ENCODE measurements around the gene DMKN. TPM values are rescaled to one million over a fixed set of nuclear protein-coding genes. Genes with fewer than 3 reads are reported as not detected.

DMKN gene
- total and polyA plus RNA-seq, 9 of the 15 experiments (the other 6 are each of a cell fraction or from before 2014, with no cell fraction given): 0.36 to 0.53 TPM; not detected in 7

GRCh38 chr19:35540356-35540927, 27.0 kb upstream of the DMKN start (continued):
- TF ChIP-seq SNIP1 (IDR thresholded peaks at IDR 0.05; ENCODE audit: low read depth): no peak

- Histone ChIP-seq H3K4me2 (ENCODE audit: insufficient read depth, low read length) (no peak overlapping the region), H3K79me2 (ENCODE audit: control insufficient read depth, insufficient read depth, low read length) (peaks cover 16% of the 10 kb centered on the region), H3K9me3 (replicated peaks; ENCODE audit: control insufficient read depth, insufficient read depth, low read depth, low read length) (no peaks in the 10 kb centered on the region), H4K20me1 (replicated peaks; ENCODE audit: control insufficient read depth, insufficient read depth, low read length) (no peaks in the 10 kb centered on the region), H2AFZ (ENCODE audit: low read depth, low read length) (no peak overlapping the region), H3K27me3 (ENCODE audit: control insufficient read depth in 2 of 2, insufficient read depth in 2 of 2, low read length in 2 of 2) (peaks cover 0 to 9% of the 10 kb centered on the region in 2 experiments; a peak in 2 of 5 replicates), H3K36me3 (ENCODE audit: control insufficient read depth, insufficient read depth, low read length) (peaks cover 27% of the 10 kb centered on the region; the same call in 2 of the 3 replicates), H3K9ac (ENCODE audit: insufficient read depth in 1 of 2, low read depth in 2 of 2, low read length in 2 of 2) (no peak overlapping the region), H3K27ac (ENCODE audit: extremely low read depth, low read depth, low read length) (no peak overlapping the region), H3K9me1 (ENCODE audit: control insufficient read depth, insufficient read depth, low read length) (peaks cover 7% of the 10 kb centered on the region), H3K4me1 (replicated peaks in 1 of 2; ENCODE audit: control insufficient read depth in 2 of 2, insufficient read depth in 2 of 2, low read length in 2 of 2) (peaks cover 6 to 9% of the 10 kb centered on the region in 2 experiments; a peak in 4 of 5 replicates), H3K4me3 (no peak overlapping the region)
- ChIA-PET POLR2A (no interaction called here), CTCF (ENCODE audit: low intra/inter-chr PET ratio) (no interaction called here)
- TF ChIP-seq NUFIP1 (IDR thresholded peaks at IDR 0.05; ENCODE audit: partially characterized antibody) (no peak), E2F8 (IDR thresholded peaks at IDR 0.05; ENCODE audit: low read depth, partially characterized antibody) (no peak), DDX20 (tag; IDR thresholded peaks at IDR 0.05; ENCODE audit: low read depth) (no peak), CREM (IDR thresholded peaks at IDR 0.05; ENCODE audit: low read depth) (no peak), NR2C2 (CRISPR knock-in tag; IDR thresholded peaks at IDR 0.05) (no peak), NR2C2 (tag; IDR thresholded peaks at IDR 0.05) (no peak), POLR2G (IDR thresholded peaks at IDR 0.05; ENCODE audit: low read depth, low read length) (0 out of 2 replicates have a peak, but pooled peaks have one; percentile 12), POLR2A (conservative IDR thresholded peaks at IDR 0.05) (peak; percentile 41; the same call in 1 of the 2 replicates), RBM34 (IDR thresholded peaks at IDR 0.05; ENCODE audit: borderline replicate concordance, insufficient read depth, low read length) (no peak), NFIC (IDR thresholded peaks at IDR 0.05) (no peak), ZNF217 (CRISPR knock-in tag; IDR thresholded peaks at IDR 0.05) (no peak), RBFOX2 (IDR thresholded peaks at IDR 0.05; ENCODE audit: low read depth, low read length) (0 out of 2 replicates have a peak, but pooled peaks have one; percentile 17), ZBTB26 (CRISPR knock-in tag; IDR thresholded peaks at IDR 0.05) (no peak)
- TF ChIP-seq, protein P1, sequence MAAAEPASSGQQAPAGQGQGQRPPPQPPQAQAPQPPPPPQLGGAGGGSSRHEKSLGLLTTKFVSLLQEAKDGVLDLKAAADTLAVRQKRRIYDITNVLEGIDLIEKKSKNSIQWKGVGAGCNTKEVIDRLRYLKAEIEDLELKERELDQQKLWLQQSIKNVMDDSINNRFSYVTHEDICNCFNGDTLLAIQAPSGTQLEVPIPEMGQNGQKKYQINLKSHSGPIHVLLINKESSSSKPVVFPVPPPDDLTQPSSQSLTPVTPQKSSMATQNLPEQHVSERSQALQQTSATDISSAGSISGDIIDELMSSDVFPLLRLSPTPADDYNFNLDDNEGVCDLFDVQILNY (CRISPR knock-in tag; IDR thresholded peaks at IDR 0.05): no peak
- in situ Hi-C loops (cut with MboI) (no loop called here), intact Hi-C loops (cut with micrococcal nuclease) (no loop called here)
- 74% methylated on average over 12 of the region's 12 CpGs for WGBS (ENCODE audit: insufficient coverage, low coverage, missing lambda C conversion rate)
- DNase-seq (ENCODE audit: extremely low read depth in 1 of 4, low spot score in 3 of 4): no peak
- no peak for ATAC-seq
- FAIRE-seq: no peak
- no TSS peak for BruUV-seq (replicated peaks)
Measured at GRCh38 chr19:35539850-35540249, 26.4 kb upstream of the DMKN start.
